ENCODE data around the gene THY1. TPM values are rescaled to one million over a fixed set of nuclear protein-coding genes. Genes with fewer than 3 reads are reported as not detected.

THY1 gene
- total RNA-seq, 1 experiment from 2014 or later: 13.7 TPM

DNA sequence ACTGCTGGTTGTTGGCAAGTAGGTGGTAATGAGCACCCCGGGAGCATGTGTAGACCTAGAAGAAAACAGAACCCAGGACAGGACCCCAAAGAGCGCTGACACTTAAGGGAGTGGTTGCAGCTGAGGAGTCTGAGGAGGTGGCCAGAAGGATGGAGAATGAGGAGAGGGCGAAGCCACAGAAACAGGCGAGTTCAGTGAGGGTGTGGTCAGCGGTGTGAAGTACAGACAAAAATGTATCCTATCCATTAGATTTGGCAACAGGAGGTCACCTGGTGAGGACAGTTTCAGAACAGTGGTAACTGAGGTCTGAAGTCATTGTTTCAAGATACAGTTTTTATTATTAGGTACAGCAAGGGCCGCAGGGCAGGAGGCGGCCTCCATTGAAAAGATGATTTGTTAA, 8.6 kb upstream of the THY1 start:
- H3K27me3 ChIP-seq (ENCODE audit: control insufficient read depth, insufficient read depth, low read length): no peaks in the 10 kb centered on the region
- no peak for ATAC-seq
- in situ Hi-C loops (cut with HindIII; ENCODE audit: low pct_unique_long_range_greater_than_20kb, low sequenced_read_pairs): no loop called here
- peaks cover 10% of the 10 kb centered on the region; the same call in 1 of the 2 replicates for H3K4me1 ChIP-seq (ENCODE audit: control insufficient read depth, insufficient read depth, low read length)
- BruUV-seq (replicated peaks): no TSS peak
- no peak for TF ChIP-seq POLR2AphosphoS5 (IDR thresholded peaks at IDR 0.05; ENCODE audit: low read depth, low read length)
- TF ChIP-seq CTCF (IDR thresholded peaks at IDR 0.05): no peak
- no peak for TF ChIP-seq REST (IDR thresholded peaks at IDR 0.05; ENCODE audit: insufficient read depth in 1 of 2, low read depth in 2 of 2, low read length in 1 of 2)
- H3K4me3 ChIP-seq (ENCODE audit: low read depth in 2 of 2, low read length in 2 of 2): no peak overlapping the region
- CTCF ChIA-PET: interaction anchor here (0.6 kb wide), 1 partner anchor 25 kb away, joined by 6 read pairs; no protein-coding TSS in a partner anchor
- no peaks in the 10 kb centered on the region for H3K9me3 ChIP-seq (ENCODE audit: control insufficient read depth, insufficient read depth, low read depth, low read length)
- no peak overlapping the region for H3K27ac ChIP-seq (ENCODE audit: low read length)
- DNase-seq (ENCODE audit: low read depth, low spot score): no peak
- intact Hi-C loops (cut with micrococcal nuclease; ENCODE audit: unreplicated experiment): no loop called here
- POLR2A ChIA-PET: no interaction called here
- H3K36me3 ChIP-seq (ENCODE audit: control insufficient read depth, insufficient read depth, low read length): no peaks in the 10 kb centered on the region

DNA sequence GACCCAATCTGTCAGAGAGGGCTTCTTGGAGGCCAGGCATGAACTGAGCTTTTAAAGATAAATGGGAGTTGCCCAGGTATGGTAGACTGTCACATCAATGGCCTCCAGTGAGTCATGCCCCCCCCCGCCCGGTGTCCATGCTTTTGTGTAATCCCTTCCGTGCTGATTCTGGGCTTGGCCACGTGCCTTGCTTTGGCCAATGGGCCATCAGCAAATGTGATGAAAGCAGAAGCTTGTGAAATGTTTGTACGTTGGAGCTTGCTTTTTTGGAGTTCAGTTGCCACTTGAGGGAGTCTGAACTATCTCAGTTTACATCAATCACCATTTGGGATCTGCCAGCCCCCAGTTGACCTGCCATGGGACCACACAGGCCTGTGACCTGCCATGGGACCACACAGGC, 4.3 kb upstream of the THY1 start:
- ChIA-PET POLR2A (no interaction called here), CTCF (interaction anchor here (0.7 kb wide), 1 partner anchor 12 kb away, joined by 5 read pairs; no protein-coding TSS in a partner anchor)
- no peaks in the 10 kb centered on the region for H3K36me3 ChIP-seq (ENCODE audit: control insufficient read depth, insufficient read depth, low read length)
- H3K9me3 ChIP-seq (ENCODE audit: control insufficient read depth, insufficient read depth, low read depth, low read length): no peaks in the 10 kb centered on the region
- H3K27ac ChIP-seq (ENCODE audit: low read length): no peak overlapping the region
- peaks cover 3% of the 10 kb centered on the region; the same call in 1 of the 2 replicates for H3K4me1 ChIP-seq (ENCODE audit: control insufficient read depth, insufficient read depth, low read length)
- BruUV-seq (replicated peaks): no TSS peak
- in situ Hi-C loops (cut with HindIII; ENCODE audit: low pct_unique_long_range_greater_than_20kb, low sequenced_read_pairs) (no loop called here), intact Hi-C loops (cut with micrococcal nuclease; ENCODE audit: unreplicated experiment) (no loop called here)
- H3K27me3 ChIP-seq (ENCODE audit: control insufficient read depth, insufficient read depth, low read length): no peaks in the 10 kb centered on the region
- H3K4me3 ChIP-seq (ENCODE audit: low read depth in 2 of 2, low read length in 2 of 2): no peak overlapping the region
- DNase-seq (ENCODE audit: low read depth, low spot score): no peak
- TF ChIP-seq SIN3A (IDR thresholded peaks at IDR 0.05; ENCODE audit: borderline replicate concordance, insufficient read depth, low read depth, low read length) (no peak), POLR2AphosphoS5 (IDR thresholded peaks at IDR 0.05; ENCODE audit: low read depth, low read length) (no peak), CTCF (IDR thresholded peaks at IDR 0.05) (no peak), TCF7L2 (IDR thresholded peaks at IDR 0.05; ENCODE audit: low read depth, low read length) (no peak), REST (IDR thresholded peaks at IDR 0.05; ENCODE audit: insufficient read depth in 1 of 2, low read depth in 2 of 2, low read length in 1 of 2) (no peak)
- ATAC-seq: no peak
